ENCODE results near the gene GAPDH.

Gene GAPDH

GRCh38 chr12:6530576-6531260 is 3.6 kb upstream of the GAPDH start:
- peaks cover 26% of the 10 kb centered on the region for H3K79me2 ChIP-seq (ENCODE audit: insufficient read depth, low read depth)
- no peak overlapping the region; the same call in 1 of the 2 replicates for H3K9ac ChIP-seq
- no peaks in the 10 kb centered on the region for H3K27me3 ChIP-seq (ENCODE audit: insufficient read depth, low read depth)
- H3K4me3 ChIP-seq (IDR thresholded peaks at IDR 0.05; ENCODE audit: insufficient read depth, low read depth, low read length), result no peak overlapping the region
- peaks cover 5% of the 10 kb centered on the region; the same call in 1 of the 2 replicates for H4K20me1 ChIP-seq (ENCODE audit: insufficient read depth)
- H3K4me2 ChIP-seq, result peak overlapping the region; percentile 98; the same call in 1 of the 2 replicates
- H3K27ac ChIP-seq, result peak overlapping the region; percentile 99; the same call in 1 of the 2 replicates
- no peak for TF ChIP-seq CTCF (conservative IDR thresholded peaks at IDR 0.05; ENCODE audit: low read depth, low read length)
- H3K36me3 ChIP-seq (ENCODE audit: insufficient read depth), result peaks cover 8% of the 10 kb centered on the region; the same call in 1 of the 2 replicates
- no peak overlapping the region for H2AFZ ChIP-seq (ENCODE audit: low read depth)
- peaks cover 21% of the 10 kb centered on the region for H3K4me1 ChIP-seq (ENCODE audit: low read depth, poor library complexity, severe bottlenecking)

- Histone ChIP-seq H3K79me2 (ENCODE audit: insufficient read depth, low read depth) (peaks cover 37% of the 10 kb centered on the region), H3K9ac (peak overlapping the region; percentile 94), H3K36me3 (ENCODE audit: insufficient read depth) (peaks cover 12% of the 10 kb centered on the region; the same call in 1 of the 2 replicates), H3K4me2 (peak overlapping the region; percentile 98), H3K27me3 (ENCODE audit: insufficient read depth, low read depth) (no peaks in the 10 kb centered on the region), H3K27ac (peak overlapping the region; percentile 99), H2AFZ (ENCODE audit: low read depth) (no peak overlapping the region), H4K20me1 (ENCODE audit: insufficient read depth) (peaks cover 18% of the 10 kb centered on the region; the same call in 1 of the 2 replicates), H3K4me1 (ENCODE audit: low read depth, poor library complexity, severe bottlenecking) (peaks cover 31% of the 10 kb centered on the region), H3K4me3 (IDR thresholded peaks at IDR 0.05; ENCODE audit: insufficient read depth, low read depth, low read length) (peak overlapping the region; percentile 24)
- TF ChIP-seq CTCF (conservative IDR thresholded peaks at IDR 0.05; ENCODE audit: low read depth, low read length), result no peak
These were observed 2.0 kb upstream of the GAPDH start for GRCh38 chr12:6532051-6532926.

GRCh38 chr12:6532927-6533652 is 1.2 kb upstream of the GAPDH start:
- Histone ChIP-seq H3K4me2 (peak overlapping the region; percentile 98), H4K20me1 (ENCODE audit: insufficient read depth) (peaks cover 18% of the 10 kb centered on the region; the same call in 1 of the 2 replicates), H3K79me2 (ENCODE audit: insufficient read depth, low read depth) (peaks cover 43% of the 10 kb centered on the region), H3K4me3 (IDR thresholded peaks at IDR 0.05; ENCODE audit: insufficient read depth, low read depth, low read length) (peak overlapping the region; percentile 24), H3K27me3 (ENCODE audit: insufficient read depth, low read depth) (no peaks in the 10 kb centered on the region), H3K4me1 (ENCODE audit: low read depth, poor library complexity, severe bottlenecking) (peaks cover 31% of the 10 kb centered on the region), H3K27ac (peak overlapping the region; percentile 99), H3K36me3 (ENCODE audit: insufficient read depth) (peaks cover 16% of the 10 kb centered on the region; the same call in 1 of the 2 replicates), H2AFZ (ENCODE audit: low read depth) (peak overlapping the region; percentile 70; the same call in 1 of the 2 replicates), H3K9ac (peak overlapping the region; percentile 94)
- no peak for TF ChIP-seq CTCF (conservative IDR thresholded peaks at IDR 0.05; ENCODE audit: low read depth, low read length)

DNA sequence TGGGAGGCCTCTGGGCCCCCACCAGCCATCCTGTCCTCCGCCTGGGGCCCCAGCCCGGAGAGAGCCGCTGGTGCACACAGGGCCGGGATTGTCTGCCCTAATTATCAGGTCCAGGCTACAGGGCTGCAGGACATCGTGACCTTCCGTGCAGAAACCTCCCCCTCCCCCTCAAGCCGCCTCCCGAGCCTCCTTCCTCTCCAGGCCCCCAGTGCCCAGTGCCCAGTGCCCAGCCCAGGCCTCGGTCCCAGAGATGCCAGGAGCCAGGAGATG is 729 bp upstream of the GAPDH start:
- H3K4me1 ChIP-seq (ENCODE audit: low read depth, poor library complexity, severe bottlenecking), result peaks cover 31% of the 10 kb centered on the region
- peak overlapping the region; percentile 70; the same call in 1 of the 2 replicates for H2AFZ ChIP-seq (ENCODE audit: low read depth)
- H4K20me1 ChIP-seq (ENCODE audit: insufficient read depth), result peaks cover 18% of the 10 kb centered on the region; the same call in 1 of the 2 replicates
- peak overlapping the region; percentile 24 for H3K4me3 ChIP-seq (IDR thresholded peaks at IDR 0.05; ENCODE audit: insufficient read depth, low read depth, low read length)
- H3K27ac ChIP-seq, result peak overlapping the region; percentile 99
- peak overlapping the region; percentile 94 for H3K9ac ChIP-seq
- H3K36me3 ChIP-seq (ENCODE audit: insufficient read depth), result peaks cover 16% of the 10 kb centered on the region; the same call in 1 of the 2 replicates
- H3K4me2 ChIP-seq, result peak overlapping the region; percentile 98
- TF ChIP-seq CTCF (conservative IDR thresholded peaks at IDR 0.05; ENCODE audit: low read depth, low read length), result no peak
- no peaks in the 10 kb centered on the region for H3K27me3 ChIP-seq (ENCODE audit: insufficient read depth, low read depth)
- peaks cover 43% of the 10 kb centered on the region for H3K79me2 ChIP-seq (ENCODE audit: insufficient read depth, low read depth)

All from KMS-11 (cell line).